HEK293 (cell line): ENCODE data around the gene SPX.

Experiments
- BCL11B ChIP-seq: fragments of 450-650 bp; formaldehyde crosslinking; IDR thresholded peaks from 2 replicates; pipeline ENCODE4 v1.5.1; 2016; ENCODE audit warnings: low read depth, missing biosample characterization, missing genetic modification characterization
- GFI1B ChIP-seq: fragments of 450-650 bp; formaldehyde crosslinking; IDR thresholded peaks from 2 replicates; pipeline ENCODE4 v1.5.1; 2016; ENCODE audit warnings: missing biosample characterization, missing genetic modification characterization
- KLF1 ChIP-seq: fragments of 450-650 bp; formaldehyde crosslinking; IDR thresholded peaks from 2 replicates; pipeline ENCODE4 v1.5.1; 2016; ENCODE audit warnings: missing biosample characterization, missing genetic modification characterization
- KLF10 ChIP-seq: fragments of 450-650 bp; IDR thresholded peaks from 2 replicates; pipeline ENCODE4 v1.5.1; 2018; ENCODE audit warnings: missing biosample characterization, mild to moderate bottlenecking, missing genetic modification characterization
- KLF7 ChIP-seq: fragments of 450-650 bp; formaldehyde crosslinking; IDR thresholded peaks from 2 replicates; pipeline ENCODE4 v1.5.1; 2016; ENCODE audit warnings: missing biosample characterization, missing genetic modification characterization, borderline replicate concordance
- WT1 ChIP-seq: fragments of 450-650 bp; formaldehyde crosslinking; IDR thresholded peaks from 2 replicates; pipeline ENCODE4 v1.5.1; 2016; ENCODE audit warnings: missing biosample characterization, missing genetic modification characterization
- ZBTB1 ChIP-seq: fragments of 450-650 bp; formaldehyde crosslinking; IDR thresholded peaks from 2 replicates; pipeline ENCODE4 v1.5.1; 2016; ENCODE audit warnings: missing biosample characterization, missing genetic modification characterization
- ZBTB7A ChIP-seq: fragments of 450-650 bp; formaldehyde crosslinking; IDR thresholded peaks from 2 replicates; pipeline ENCODE4 v1.5.1; 2016; ENCODE audit warnings: low read depth, missing biosample characterization, missing genetic modification characterization
- ZFHX2 ChIP-seq: fragments of 450-650 bp; formaldehyde crosslinking; conservative IDR thresholded peaks from 2 replicates; pipeline ENCODE4 v1.5.1; 2016; ENCODE audit warnings: missing biosample characterization, missing genetic modification characterization
- ZNF112 ChIP-seq: fragments of 450-650 bp; formaldehyde crosslinking; IDR thresholded peaks from 2 replicates; pipeline ENCODE4 v1.5.0; 2017; ENCODE audit warnings: missing biosample characterization, missing genetic modification characterization
- ZNF157 ChIP-seq: fragments of 450-650 bp; formaldehyde crosslinking; IDR thresholded peaks from 2 replicates; pipeline ENCODE4 v1.5.1; 2016; ENCODE audit warnings: missing biosample characterization, missing genetic modification characterization
- ZNF2 ChIP-seq: fragments of 450-650 bp; formaldehyde crosslinking; IDR thresholded peaks from 2 replicates; pipeline ENCODE4 v1.5.1; 2016; ENCODE audit warnings: missing biosample characterization, missing genetic modification characterization
- ZNF23 ChIP-seq: fragments of 450-650 bp; formaldehyde crosslinking; IDR thresholded peaks from 2 replicates; pipeline ENCODE4 v1.5.1; 2016; ENCODE audit warnings: missing biosample characterization, missing genetic modification characterization, borderline replicate concordance
- ZNF24 ChIP-seq: fragments of 450-650 bp; formaldehyde crosslinking; IDR thresholded peaks from 2 replicates; pipeline ENCODE4 v1.5.1; 2016; ENCODE audit warnings: missing biosample characterization, missing genetic modification characterization
- ZNF391 ChIP-seq: fragments of 450-650 bp; formaldehyde crosslinking; IDR thresholded peaks from 2 replicates; pipeline ENCODE4 v1.5.1; 2016; ENCODE audit warnings: low read depth, missing biosample characterization, missing genetic modification characterization, borderline replicate concordance
- ZNF394 ChIP-seq: fragments of 450-650 bp; formaldehyde crosslinking; IDR thresholded peaks from 2 replicates; pipeline ENCODE4 v1.5.1; 2016; ENCODE audit warnings: missing biosample characterization, missing genetic modification characterization, mild to moderate bottlenecking, moderate library complexity, borderline replicate concordance
- ZNF558 ChIP-seq: fragments of 450-650 bp; formaldehyde crosslinking; IDR thresholded peaks from 2 replicates; pipeline ENCODE4 v1.5.1; 2016; ENCODE audit warnings: missing biosample characterization, missing genetic modification characterization
- ZNF677 ChIP-seq: fragments of 450-650 bp; IDR thresholded peaks from 2 replicates; pipeline ENCODE4 v1.5.0; 2018; ENCODE audit warnings: missing biosample characterization, mild to moderate bottlenecking, missing genetic modification characterization, moderate library complexity
- ZNF701 ChIP-seq: fragments of 450-650 bp; formaldehyde crosslinking; IDR thresholded peaks from 2 replicates; pipeline ENCODE4 v1.5.1; 2016; ENCODE audit warnings: missing biosample characterization, missing genetic modification characterization
- ZNF707 ChIP-seq: fragments of 450-650 bp; formaldehyde crosslinking; IDR thresholded peaks from 2 replicates; pipeline ENCODE4 v1.5.1; 2016; ENCODE audit warnings: missing biosample characterization, missing genetic modification characterization
- ZXDB ChIP-seq: fragments of 450-650 bp; formaldehyde crosslinking; IDR thresholded peaks from 2 replicates; pipeline ENCODE4 v1.5.1; 2016; ENCODE audit warnings: missing biosample characterization, missing genetic modification characterization
- TF ChIP-seq, protein P1 (sequence below): fragments of 450-650 bp; formaldehyde crosslinking; IDR thresholded peaks from 2 replicates; pipeline ENCODE4 v1.5.1; 2016; ENCODE audit warnings: missing biosample characterization, missing genetic modification characterization
- TF ChIP-seq, protein P2 (sequence below): fragments of 450-650 bp; formaldehyde crosslinking; conservative IDR thresholded peaks from 2 replicates; pipeline ENCODE4 v1.5.1; 2016; ENCODE audit warnings: low read depth, missing biosample characterization, missing genetic modification characterization
- TF ChIP-seq, protein P3 (sequence below): fragments of 450-650 bp; formaldehyde crosslinking; IDR thresholded peaks from 2 replicates; pipeline ENCODE4 v1.5.1; 2016; ENCODE audit warnings: missing biosample characterization, missing genetic modification characterization
- TF ChIP-seq, protein P4 (sequence below): fragments of 450-650 bp; formaldehyde crosslinking; IDR thresholded peaks from 2 replicates; pipeline ENCODE4 v1.5.1; 2016; ENCODE audit warnings: missing biosample characterization, missing genetic modification characterization
- TF ChIP-seq, protein P5 (sequence below): fragments of 450-650 bp; formaldehyde crosslinking; IDR thresholded peaks from 2 replicates; pipeline ENCODE4 v1.5.0; 2017; ENCODE audit warnings: missing biosample characterization, missing genetic modification characterization, borderline replicate concordance

SPX gene

DNA sequence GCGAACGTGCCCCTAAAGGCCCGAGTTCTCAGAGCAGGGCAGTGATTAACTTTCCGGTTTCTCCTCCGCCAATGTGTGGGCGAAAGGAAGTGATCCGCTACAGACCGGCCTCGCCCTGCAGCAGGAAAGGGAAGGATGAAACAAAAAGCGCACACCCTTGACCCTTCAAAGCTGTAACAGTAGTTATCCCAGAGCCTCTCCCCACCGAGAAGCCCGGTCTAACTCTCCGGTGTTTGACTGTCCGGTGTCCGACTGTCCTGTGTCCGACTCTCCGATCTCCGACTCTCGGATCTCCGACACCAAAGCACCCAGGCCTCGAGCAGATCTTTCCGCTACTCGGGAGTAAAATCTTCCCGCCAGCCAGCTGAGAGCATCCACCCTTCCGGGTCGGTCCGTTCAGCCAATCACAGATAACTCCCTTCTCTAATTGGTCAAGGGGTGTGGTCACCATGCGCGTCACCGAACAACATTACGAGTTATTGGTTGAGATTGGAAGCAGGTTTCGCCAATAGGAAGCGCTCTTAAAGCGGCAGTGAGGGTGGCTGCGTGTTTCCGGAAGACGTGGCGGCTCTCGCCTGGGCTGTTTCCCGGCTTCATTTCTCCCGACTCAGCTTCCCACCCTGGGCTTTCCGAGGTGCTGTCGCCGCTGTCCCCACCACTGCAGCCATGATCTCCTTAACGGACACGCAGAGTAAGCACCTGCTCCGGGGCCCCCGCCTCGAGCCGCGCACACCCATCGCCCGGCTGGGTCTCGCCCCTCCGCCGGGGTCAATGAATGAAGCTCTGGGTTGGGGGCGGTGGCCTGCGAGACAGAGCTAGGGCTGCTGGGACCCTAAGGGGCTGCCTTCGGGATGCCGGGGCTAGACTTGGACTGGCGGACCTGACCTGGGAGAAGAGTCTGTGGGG lies 24.6 kb upstream of the SPX start, which contains the start of the genes GOLT1B and RECQL (continued):
- TF ChIP-seq, protein P1, sequence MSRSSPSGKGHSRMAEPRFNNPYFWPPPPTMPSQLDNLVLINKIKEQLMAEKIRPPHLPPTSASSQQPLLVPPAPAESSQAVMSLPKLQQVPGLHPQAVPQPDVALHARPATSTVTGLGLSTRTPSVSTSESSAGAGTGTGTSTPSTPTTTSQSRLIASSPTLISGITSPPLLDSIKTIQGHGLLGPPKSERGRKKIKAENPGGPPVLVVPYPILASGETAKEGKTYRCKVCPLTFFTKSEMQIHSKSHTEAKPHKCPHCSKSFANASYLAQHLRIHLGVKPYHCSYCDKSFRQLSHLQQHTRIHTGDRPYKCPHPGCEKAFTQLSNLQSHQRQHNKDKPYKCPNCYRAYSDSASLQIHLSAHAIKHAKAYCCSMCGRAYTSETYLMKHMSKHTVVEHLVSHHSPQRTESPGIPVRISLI: no peak
- TF ChIP-seq, protein P2, sequence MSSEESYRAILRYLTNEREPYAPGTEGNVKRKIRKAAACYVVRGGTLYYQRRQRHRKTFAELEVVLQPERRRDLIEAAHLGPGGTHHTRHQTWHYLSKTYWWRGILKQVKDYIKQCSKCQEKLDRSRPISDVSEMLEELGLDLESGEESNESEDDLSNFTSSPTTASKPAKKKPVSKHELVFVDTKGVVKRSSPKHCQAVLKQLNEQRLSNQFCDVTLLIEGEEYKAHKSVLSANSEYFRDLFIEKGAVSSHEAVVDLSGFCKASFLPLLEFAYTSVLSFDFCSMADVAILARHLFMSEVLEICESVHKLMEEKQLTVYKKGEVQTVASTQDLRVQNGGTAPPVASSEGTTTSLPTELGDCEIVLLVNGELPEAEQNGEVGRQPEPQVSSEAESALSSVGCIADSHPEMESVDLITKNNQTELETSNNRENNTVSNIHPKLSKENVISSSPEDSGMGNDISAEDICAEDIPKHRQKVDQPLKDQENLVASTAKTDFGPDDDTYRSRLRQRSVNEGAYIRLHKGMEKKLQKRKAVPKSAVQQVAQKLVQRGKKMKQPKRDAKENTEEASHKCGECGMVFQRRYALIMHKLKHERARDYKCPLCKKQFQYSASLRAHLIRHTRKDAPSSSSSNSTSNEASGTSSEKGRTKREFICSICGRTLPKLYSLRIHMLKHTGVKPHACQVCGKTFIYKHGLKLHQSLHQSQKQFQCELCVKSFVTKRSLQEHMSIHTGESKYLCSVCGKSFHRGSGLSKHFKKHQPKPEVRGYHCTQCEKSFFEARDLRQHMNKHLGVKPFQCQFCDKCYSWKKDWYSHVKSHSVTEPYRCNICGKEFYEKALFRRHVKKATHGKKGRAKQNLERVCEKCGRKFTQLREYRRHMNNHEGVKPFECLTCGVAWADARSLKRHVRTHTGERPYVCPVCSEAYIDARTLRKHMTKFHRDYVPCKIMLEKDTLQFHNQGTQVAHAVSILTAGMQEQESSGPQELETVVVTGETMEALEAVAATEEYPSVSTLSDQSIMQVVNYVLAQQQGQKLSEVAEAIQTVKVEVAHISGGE (tag by site-specific recombination): peak; percentile 94
- TF ChIP-seq ZNF112 (tag by site-specific recombination): no peak
- peak; percentile 92 for TF ChIP-seq KLF7 (tag by site-specific recombination)
- TF ChIP-seq KLF1: peak; percentile 88
- TF ChIP-seq ZBTB1 (tag by site-specific recombination): no peak
- peak; percentile 38; the same call in 1 of the 2 replicates for TF ChIP-seq WT1 (tag by site-specific recombination)
- no peak for TF ChIP-seq ZNF157 (tag by site-specific recombination)
- TF ChIP-seq ZNF394 (tag by site-specific recombination): peak; percentile 67; the same call in 1 of the 2 replicates
- TF ChIP-seq GFI1B (tag by site-specific recombination): no peak
- no peak for TF ChIP-seq ZBTB7A (tag by site-specific recombination)
- TF ChIP-seq KLF10: no peak
- TF ChIP-seq ZNF701: no peak
- TF ChIP-seq ZFHX2 (tag by site-specific recombination): peak; percentile 71
- TF ChIP-seq, protein P3, sequence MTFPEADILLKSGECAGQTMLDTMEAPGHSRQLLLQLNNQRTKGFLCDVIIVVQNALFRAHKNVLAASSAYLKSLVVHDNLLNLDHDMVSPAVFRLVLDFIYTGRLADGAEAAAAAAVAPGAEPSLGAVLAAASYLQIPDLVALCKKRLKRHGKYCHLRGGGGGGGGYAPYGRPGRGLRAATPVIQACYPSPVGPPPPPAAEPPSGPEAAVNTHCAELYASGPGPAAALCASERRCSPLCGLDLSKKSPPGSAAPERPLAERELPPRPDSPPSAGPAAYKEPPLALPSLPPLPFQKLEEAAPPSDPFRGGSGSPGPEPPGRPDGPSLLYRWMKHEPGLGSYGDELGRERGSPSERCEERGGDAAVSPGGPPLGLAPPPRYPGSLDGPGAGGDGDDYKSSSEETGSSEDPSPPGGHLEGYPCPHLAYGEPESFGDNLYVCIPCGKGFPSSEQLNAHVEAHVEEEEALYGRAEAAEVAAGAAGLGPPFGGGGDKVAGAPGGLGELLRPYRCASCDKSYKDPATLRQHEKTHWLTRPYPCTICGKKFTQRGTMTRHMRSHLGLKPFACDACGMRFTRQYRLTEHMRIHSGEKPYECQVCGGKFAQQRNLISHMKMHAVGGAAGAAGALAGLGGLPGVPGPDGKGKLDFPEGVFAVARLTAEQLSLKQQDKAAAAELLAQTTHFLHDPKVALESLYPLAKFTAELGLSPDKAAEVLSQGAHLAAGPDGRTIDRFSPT (tag by site-specific recombination): no peak
- no peak for TF ChIP-seq ZNF23 (tag by site-specific recombination)
- TF ChIP-seq ZNF24 (tag by site-specific recombination): peak; percentile 14; the same call in 1 of the 2 replicates
- peak; percentile 52; the same call in 1 of the 2 replicates for TF ChIP-seq ZXDB (tag by site-specific recombination)
- no peak for TF ChIP-seq ZNF2 (tag by site-specific recombination)
- no peak for TF ChIP-seq BCL11B (tag by site-specific recombination)
- TF ChIP-seq ZNF558 (tag by site-specific recombination): no peak
- TF ChIP-seq ZNF677 (tag by site-specific recombination): no peak
- TF ChIP-seq, protein P4, sequence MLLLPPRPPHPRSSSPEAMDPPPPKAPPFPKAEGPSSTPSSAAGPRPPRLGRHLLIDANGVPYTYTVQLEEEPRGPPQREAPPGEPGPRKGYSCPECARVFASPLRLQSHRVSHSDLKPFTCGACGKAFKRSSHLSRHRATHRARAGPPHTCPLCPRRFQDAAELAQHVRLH: peak; percentile 68
- no peak for TF ChIP-seq ZNF391 (tag by site-specific recombination)
- TF ChIP-seq, protein P5, sequence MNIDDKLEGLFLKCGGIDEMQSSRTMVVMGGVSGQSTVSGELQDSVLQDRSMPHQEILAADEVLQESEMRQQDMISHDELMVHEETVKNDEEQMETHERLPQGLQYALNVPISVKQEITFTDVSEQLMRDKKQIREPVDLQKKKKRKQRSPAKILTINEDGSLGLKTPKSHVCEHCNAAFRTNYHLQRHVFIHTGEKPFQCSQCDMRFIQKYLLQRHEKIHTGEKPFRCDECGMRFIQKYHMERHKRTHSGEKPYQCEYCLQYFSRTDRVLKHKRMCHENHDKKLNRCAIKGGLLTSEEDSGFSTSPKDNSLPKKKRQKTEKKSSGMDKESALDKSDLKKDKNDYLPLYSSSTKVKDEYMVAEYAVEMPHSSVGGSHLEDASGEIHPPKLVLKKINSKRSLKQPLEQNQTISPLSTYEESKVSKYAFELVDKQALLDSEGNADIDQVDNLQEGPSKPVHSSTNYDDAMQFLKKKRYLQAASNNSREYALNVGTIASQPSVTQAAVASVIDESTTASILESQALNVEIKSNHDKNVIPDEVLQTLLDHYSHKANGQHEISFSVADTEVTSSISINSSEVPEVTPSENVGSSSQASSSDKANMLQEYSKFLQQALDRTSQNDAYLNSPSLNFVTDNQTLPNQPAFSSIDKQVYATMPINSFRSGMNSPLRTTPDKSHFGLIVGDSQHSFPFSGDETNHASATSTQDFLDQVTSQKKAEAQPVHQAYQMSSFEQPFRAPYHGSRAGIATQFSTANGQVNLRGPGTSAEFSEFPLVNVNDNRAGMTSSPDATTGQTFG: no peak
- no peak for TF ChIP-seq ZNF707 (tag by site-specific recombination)
